Sigmoid colon (tissue), 4 donors: ENCODE data around the gene DNAAF1.

Experiments used
- CTCF ChIP-seq, 4 experiments: fragments of 450-650 bp in 3 of 4; fragments of 200-600 bp in 1 of 4; IDR thresholded peaks; one replicate each; pipeline ENCODE4 v1.5.1; 2016 to 2019; ENCODE audit warnings: antibody characterized with exemption in 4 of 4, mild to moderate bottlenecking in 3 of 4, moderate library complexity in 2 of 4
- POLR2AphosphoS5 ChIP-seq, 4 donors: sonication (generic); formaldehyde crosslinking; IDR thresholded peaks; one replicate each; pipeline ENCODE4 v1.6.1; 2017; ENCODE audit warnings: antibody characterized with exemption in 4 of 4

DNA sequence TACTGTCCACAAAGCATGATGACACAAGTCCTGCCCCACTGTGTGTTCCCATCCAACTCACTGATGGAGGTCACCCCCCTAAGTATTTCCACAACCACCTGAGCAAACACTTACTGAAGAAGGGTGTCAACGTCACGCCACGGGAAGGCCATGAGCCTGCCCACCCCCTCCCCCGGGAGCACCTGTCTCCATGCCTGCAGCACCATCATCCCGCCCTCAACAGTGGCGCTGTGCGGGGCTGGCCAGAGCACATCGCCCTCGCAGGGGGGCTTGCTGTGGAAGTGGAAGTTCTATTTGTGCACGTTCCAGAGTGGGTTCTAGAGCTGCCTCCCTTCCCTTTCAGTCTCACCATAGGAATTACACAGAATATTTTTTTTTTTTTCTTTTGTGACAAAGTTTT, 24.1 kb upstream of the DNAAF1 start:
- no peak for TF ChIP-seq CTCF (IDR thresholded peaks at IDR 0.05)
- TF ChIP-seq POLR2AphosphoS5 (IDR thresholded peaks at IDR 0.05) = no peak
